HG02938 (cell line): Measurements from ENCODE around the gene ITGAX.

Experiments used
- ATAC-seq: cut with Tn5 transposase; IDR thresholded peaks from one replicate; pipeline ENCODE4 v1.9.1; 2021; ENCODE audit warnings: mild to moderate bottlenecking, moderate library complexity; ENCODE audit not compliant: unreplicated experiment

The ITGAX gene

DNA sequence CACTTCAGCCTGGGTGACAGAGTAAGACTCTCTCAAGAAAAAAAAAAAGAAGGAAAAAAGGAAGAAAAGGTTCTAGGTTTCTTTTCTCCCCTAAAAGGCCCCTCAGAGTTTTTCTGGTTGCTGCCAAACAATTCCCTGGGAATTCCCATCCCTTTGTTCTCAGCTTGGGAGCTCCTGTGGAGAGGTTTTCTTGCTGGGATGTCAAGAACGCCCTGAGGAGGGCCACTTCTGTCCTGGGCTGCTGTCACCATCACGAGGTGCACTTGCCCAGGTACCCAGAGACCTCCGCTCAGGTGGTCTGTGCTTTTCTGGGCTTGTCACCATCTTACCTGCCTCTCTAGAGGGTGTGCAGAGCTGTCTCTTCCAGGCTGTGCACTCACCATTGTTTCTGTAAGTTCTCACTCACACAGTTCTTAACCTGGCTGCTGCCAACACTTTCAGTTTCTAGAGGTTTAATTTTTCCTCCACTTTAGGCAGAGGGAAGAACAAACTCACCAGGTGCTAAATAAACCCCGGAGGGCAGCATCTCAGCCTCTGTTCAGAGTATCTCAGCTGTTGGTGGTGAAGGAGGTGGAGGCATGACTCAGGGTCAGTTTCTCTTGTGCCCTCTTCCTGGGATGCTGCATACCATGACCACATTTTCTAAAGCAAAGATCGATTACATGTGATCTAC is 75.5 kb downstream of the ITGAX start:
- no peak for ATAC-seq
